Measurements from ENCODE around the gene RNF220. TPM values are rescaled to one million over a fixed set of nuclear protein-coding genes. Genes with fewer than 3 reads are reported as not detected.

Gene RNF220
- total and polyA plus RNA-seq, 12 donors, result 41.8 to 82.5 (median 58.0) TPM

DNA sequence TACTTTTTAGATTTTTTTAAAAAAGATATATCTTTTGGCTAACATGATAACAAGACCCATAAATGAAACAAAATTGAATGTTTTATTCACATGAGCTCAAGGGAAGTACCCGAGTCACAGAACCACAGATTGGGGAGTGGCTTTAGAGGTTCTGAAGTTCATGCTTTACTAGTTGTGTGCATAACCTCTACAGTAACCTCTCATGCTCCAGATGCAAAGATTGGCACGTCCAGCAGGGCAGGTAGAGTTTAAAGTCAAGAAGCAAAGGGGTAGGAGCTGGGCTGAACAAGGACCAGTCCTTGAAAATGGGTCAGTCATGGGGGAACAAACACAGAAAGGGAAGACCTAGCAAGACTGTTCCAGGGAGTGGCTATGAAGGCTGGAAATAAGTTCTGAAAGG, 109.6 kb downstream of the RNF220 start:
- peaks cover 0 to 8% (median 0%) of the 10 kb centered on the region in 9 donors for H3K4me1 ChIP-seq
- no peak overlapping the region for H3K27ac ChIP-seq
- WGBS, 2 donors, result 86% methylated on average over 2 of the region's 2 CpGs
- no peaks in the 10 kb centered on the region for H3K9me3 ChIP-seq
- H3K4me3 ChIP-seq, result no peak overlapping the region
- ATAC-seq, result no peak
- no peak for DNase-seq
- H3K36me3 ChIP-seq, result no peaks in the 10 kb centered on the region
- TF ChIP-seq, protein P1, sequence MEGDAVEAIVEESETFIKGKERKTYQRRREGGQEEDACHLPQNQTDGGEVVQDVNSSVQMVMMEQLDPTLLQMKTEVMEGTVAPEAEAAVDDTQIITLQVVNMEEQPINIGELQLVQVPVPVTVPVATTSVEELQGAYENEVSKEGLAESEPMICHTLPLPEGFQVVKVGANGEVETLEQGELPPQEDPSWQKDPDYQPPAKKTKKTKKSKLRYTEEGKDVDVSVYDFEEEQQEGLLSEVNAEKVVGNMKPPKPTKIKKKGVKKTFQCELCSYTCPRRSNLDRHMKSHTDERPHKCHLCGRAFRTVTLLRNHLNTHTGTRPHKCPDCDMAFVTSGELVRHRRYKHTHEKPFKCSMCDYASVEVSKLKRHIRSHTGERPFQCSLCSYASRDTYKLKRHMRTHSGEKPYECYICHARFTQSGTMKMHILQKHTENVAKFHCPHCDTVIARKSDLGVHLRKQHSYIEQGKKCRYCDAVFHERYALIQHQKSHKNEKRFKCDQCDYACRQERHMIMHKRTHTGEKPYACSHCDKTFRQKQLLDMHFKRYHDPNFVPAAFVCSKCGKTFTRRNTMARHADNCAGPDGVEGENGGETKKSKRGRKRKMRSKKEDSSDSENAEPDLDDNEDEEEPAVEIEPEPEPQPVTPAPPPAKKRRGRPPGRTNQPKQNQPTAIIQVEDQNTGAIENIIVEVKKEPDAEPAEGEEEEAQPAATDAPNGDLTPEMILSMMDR (IDR thresholded peaks at IDR 0.05), result no peak
- intact Hi-C loops (cut with DNase I), result no loop called here
- H3K27me3 ChIP-seq, result peaks cover 0 to 32% (median 0%) of the 10 kb centered on the region in 7 donors

DNA sequence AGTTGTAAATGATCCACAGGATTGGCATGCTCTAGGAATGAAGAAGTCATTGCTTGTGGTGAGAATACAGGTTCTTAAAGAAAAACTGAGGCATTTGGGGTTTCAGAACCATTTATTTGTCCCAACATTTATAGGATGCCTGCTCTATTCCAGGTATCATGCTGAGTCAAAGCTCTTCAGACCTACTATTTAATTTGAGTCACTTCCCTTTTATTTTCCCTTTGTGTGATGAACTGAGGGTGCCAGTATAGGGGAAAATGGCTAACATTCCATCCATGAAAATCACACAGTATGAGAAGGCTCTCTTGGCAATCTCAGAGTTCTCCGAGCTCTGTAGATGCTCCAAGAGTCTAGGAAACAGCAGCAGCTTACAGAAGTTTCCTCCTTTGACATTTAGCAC, 110.4 kb downstream of the RNF220 start:
- TF ChIP-seq, protein P1 (IDR thresholded peaks at IDR 0.05), result no peak
- Histone ChIP-seq H3K27ac (no peak overlapping the region), H3K4me1 (peaks cover 0 to 9% (median 0%) of the 10 kb centered on the region in 9 donors), H3K9me3 (no peaks in the 10 kb centered on the region), H3K27me3 (peaks cover 0 to 27% (median 0%) of the 10 kb centered on the region in 7 donors), H3K36me3 (no peaks in the 10 kb centered on the region), H3K4me3 (no peak overlapping the region)
- ATAC-seq (no peak), DNase-seq (no peak)
- WGBS, 2 donors, result 85 to 94% methylated on average over 1 of the region's 1 CpG
- intact Hi-C loops (cut with DNase I), result no loop called here

DNA sequence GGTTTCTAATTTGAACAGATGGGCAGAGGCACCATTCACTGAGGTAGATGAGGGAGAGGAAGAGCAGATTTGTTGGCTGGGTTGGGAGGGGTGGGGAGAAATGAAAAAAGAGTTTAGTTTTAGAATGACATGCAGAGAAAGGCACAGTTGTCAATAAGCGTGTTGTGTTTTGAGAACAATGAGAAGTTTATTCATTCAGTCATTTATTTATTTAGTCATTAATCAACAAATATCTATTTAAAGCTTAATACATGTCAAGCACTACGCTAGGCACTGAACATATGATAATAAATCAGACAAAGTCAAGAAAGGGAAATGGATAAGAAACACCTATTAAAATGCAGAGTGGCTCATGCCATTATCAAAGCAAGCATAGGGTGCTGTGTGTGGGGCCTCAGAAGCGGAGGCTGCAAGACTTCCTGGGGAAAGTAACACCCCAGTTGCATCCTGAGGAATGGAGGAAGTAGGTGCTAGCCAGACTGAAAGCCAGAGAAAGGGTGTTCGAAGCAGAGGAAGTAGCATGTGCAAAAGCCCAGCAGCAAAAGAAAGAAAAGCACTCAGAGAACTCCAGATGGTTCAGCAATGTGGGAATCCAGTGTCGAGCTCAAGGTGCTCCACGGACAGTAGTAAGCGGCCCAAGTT, 114.1 kb downstream of the RNF220 start:
- intact Hi-C loops (cut with DNase I), result no loop called here
- peaks cover 0 to 10% (median 0%) of the 10 kb centered on the region in 9 donors for H3K4me1 ChIP-seq
- no peaks in the 10 kb centered on the region for H3K36me3 ChIP-seq
- H3K4me3 ChIP-seq, result no peak overlapping the region
- no peak overlapping the region for H3K27ac ChIP-seq
- H3K27me3 ChIP-seq, result peaks cover 0 to 23% (median 0%) of the 10 kb centered on the region in 7 donors
- DNase-seq (no peak), ATAC-seq (no peak)
- WGBS, 2 donors, result 66 to 77% methylated on average over 7 of the region's 7 CpGs
- TF ChIP-seq, protein P1 (IDR thresholded peaks at IDR 0.05), result no peak
- no peaks in the 10 kb centered on the region for H3K9me3 ChIP-seq

DNA sequence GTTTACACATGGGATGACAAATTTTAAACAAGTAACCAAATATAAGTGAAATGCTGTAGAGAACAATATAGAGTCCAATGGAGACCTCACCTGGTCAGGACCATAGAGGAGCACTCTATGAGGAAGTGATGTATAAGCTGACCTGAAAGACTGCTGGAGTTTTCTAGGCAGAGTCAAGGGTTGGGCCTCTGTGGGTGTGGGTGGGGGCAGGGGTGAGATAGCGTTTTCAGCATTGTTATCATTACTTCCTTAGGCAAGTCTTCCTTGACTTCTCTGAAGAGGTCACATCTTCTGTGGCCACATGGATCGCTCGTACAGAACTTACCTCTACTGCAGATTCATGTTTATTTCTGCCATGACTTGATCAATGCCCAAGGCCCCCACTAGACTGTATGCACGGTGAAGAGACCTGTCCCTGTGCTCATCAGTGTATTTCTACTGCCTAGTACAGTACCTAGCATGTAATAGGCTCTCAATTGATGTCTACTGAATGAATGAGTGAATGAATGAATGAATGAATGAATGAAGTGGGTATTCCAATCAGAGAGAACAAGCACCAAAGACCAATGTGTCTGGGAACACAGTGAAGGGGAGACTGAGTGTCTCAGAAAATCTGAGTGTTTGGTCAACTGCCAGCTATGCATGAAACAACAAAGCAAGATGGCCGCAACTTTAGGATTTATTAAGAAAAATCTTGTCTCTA, 116.5 kb downstream of the RNF220 start:
- H3K4me1 ChIP-seq, result peaks cover 0 to 17% (median 0%) of the 10 kb centered on the region in 9 donors
- no peak for ATAC-seq
- WGBS, 2 donors, result 88 to 89% methylated on average over 5 of the region's 5 CpGs
- TF ChIP-seq, protein P1 (IDR thresholded peaks at IDR 0.05), result no peak
- no peaks in the 10 kb centered on the region for H3K36me3 ChIP-seq
- DNase-seq, result no peak
- intact Hi-C loops (cut with DNase I), result no loop called here
- H3K27ac ChIP-seq, result no peak overlapping the region
- H3K27me3 ChIP-seq, result peaks cover 0 to 23% (median 0%) of the 10 kb centered on the region in 7 donors
- H3K9me3 ChIP-seq, result no peaks in the 10 kb centered on the region
- no peak overlapping the region for H3K4me3 ChIP-seq

Measured in heart right ventricle (tissue), 16 donors.